ENCODE data around the gene SIX5.

DNA sequence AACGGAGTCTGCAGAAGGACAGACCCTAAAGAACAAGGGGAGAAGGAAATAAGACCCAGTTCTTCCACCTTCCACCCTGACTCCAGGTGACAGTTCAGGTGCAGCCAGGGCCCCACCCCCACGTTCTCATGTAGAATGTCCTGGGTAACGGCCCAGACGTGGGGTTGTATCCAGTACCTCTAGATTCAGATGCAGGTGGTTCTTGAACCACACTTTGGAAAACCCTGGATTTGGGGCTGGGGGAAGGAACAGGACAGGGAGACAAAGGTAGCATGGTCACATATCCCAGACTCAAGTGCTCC, 11.0 kb upstream of the SIX5 start:
- TF ChIP-seq FOXM1 (IDR thresholded peaks at IDR 0.05; ENCODE audit: borderline replicate concordance) (no peak), SP1 (IDR thresholded peaks at IDR 0.05) (no peak), SUZ12 (IDR thresholded peaks at IDR 0.05) (no peak), FOXK2 (IDR thresholded peaks at IDR 0.05) (no peak), NFRKB (IDR thresholded peaks at IDR 0.05) (no peak), CTBP1 (IDR thresholded peaks at IDR 0.05; ENCODE audit: borderline replicate concordance) (no peak), ARNT (IDR thresholded peaks at IDR 0.05) (no peak), FOXA1 (IDR thresholded peaks at IDR 0.05) (no peak), ZNF384 (IDR thresholded peaks at IDR 0.05) (no peak)
- TF ChIP-seq, protein P1, sequence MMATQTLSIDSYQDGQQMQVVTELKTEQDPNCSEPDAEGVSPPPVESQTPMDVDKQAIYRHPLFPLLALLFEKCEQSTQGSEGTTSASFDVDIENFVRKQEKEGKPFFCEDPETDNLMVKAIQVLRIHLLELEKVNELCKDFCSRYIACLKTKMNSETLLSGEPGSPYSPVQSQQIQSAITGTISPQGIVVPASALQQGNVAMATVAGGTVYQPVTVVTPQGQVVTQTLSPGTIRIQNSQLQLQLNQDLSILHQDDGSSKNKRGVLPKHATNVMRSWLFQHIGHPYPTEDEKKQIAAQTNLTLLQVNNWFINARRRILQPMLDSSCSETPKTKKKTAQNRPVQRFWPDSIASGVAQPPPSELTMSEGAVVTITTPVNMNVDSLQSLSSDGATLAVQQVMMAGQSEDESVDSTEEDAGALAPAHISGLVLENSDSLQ (IDR thresholded peaks at IDR 0.05), result no peak

Measured in HEK293T (cell line).